Testis (tissue), 3 donors: ENCODE measurements around the gene TMEM91. TPM values are rescaled to one million over a fixed set of nuclear protein-coding genes. Genes with fewer than 3 reads are reported as not detected.
"Not testable (repeated sequence)": the region's sequence is repeated elsewhere in the genome, so short reads cannot be mapped to it uniquely, and the experiment has no call there.

ENCODE experiments used
- DNase-seq: peaks from one replicate; pipeline ENCODE4 v3.0.0-alpha.2; 2019
- H3K27ac ChIP-seq, 2 donors: fragments of 200-600 bp; sonication (generic); one replicate each; pipeline ENCODE4 v1.5.1; 2019
- H3K27me3 ChIP-seq: fragments of 200-600 bp; sonication (generic); one replicate; pipeline ENCODE4 v1.5.1; 2019
- H3K36me3 ChIP-seq: fragments of 200-600 bp; sonication (generic); one replicate; pipeline ENCODE4 v1.5.1; 2017; ENCODE audit warnings: low read depth; ENCODE audit errors: missing control alignments
- H3K4me1 ChIP-seq: fragments of 200-600 bp; sonication (generic); one replicate; pipeline ENCODE4 v1.5.1; 2019
- H3K4me3 ChIP-seq, 2 donors: fragments of 200-600 bp; sonication (generic); one replicate each; pipeline ENCODE4 v1.5.1; 2017 to 2019
- H3K9me3 ChIP-seq: fragments of 200-600 bp; sonication (generic); one replicate; pipeline ENCODE4 v1.5.1; 2017
- POLR2A ChIP-seq: fragments of 450-650 bp; IDR thresholded peaks from one replicate; pipeline ENCODE4 v1.6.1; 2017; ENCODE audit warnings: antibody characterized with exemption, mild to moderate bottlenecking, moderate library complexity
- WGBS, 2 donors: methylation state at CpG; one replicate each; pipeline ENCODE4 v1.1.5; 2018; 5-methylcytosine and 5-hydroxymethylcytosine counted together
- intact Hi-C: fragments of 100-400 bp; cut with DNase I; formaldehyde crosslinking; loops from one replicate; pipeline ENCODE4 v1.15.1; 2023; ENCODE audit warnings: low total_unique reads
- polyA plus RNA-seq: library from polyadenylated mRNA; stranded (reverse); fragments of 350-450 nt; fragmentation: Illumina TruSeq; extraction: RNeasy Lipid Tissue Mini Kit (QIAGEN cat#74804); gene quantifications from one replicate; pipeline ENCODE4 v1.2.3, GENCODE V29; 2014; ENCODE audit warnings: low read depth, low replicate concordance; ENCODE audit not compliant: insufficient read depth
- total RNA-seq, 2 donors: library from RNA; depleted of rRNA; stranded (reverse); fragments of >200 nt; gene quantifications; one replicate each; pipeline ENCODE4 v1.2.3, GENCODE V29; 2016
- TF ChIP-seq, protein P1 (sequence below), 3 experiments: fragments of 450-650 bp in 2 of 3; fragments of 200-600 bp in 1 of 3; sonication (generic) in 1 of 3; IDR thresholded peaks; one replicate each; pipeline ENCODE4 v1.5.1; 2016 to 2019; ENCODE audit warnings: antibody characterized with exemption in 3 of 3, mild to moderate bottlenecking in 2 of 3, moderate library complexity in 1 of 3

The TMEM91 gene
- total and polyA plus RNA-seq, 3 donors from 2014 or later, result 17.0 to 33.2 (median 32.9) TPM

DNA sequence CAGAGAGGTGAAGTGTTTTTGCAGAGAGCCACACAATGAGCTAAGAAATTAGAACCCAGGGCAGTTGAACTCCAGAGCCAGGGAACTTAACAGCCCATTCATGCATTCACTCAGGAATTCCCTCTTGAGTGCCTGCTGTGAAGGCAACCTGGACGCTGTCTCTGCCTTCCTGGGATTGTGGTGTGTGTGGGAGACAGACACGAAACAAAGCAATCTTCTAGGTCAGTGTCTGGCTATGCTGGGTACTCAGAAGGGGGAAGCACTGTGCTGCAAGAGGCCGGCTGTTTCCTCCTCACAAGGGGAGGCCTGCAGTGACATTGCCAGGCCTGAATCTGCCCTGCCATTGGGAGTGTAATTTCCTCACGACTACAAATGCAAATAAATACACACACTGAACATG lies 30.9 kb downstream of the TMEM91 start:
- H3K4me1 ChIP-seq, result peaks cover 3% of the 10 kb centered on the region
- 43 to 81% methylated on average over 2 to 4 of the region's 4 CpGs for WGBS, 2 donors

DNA sequence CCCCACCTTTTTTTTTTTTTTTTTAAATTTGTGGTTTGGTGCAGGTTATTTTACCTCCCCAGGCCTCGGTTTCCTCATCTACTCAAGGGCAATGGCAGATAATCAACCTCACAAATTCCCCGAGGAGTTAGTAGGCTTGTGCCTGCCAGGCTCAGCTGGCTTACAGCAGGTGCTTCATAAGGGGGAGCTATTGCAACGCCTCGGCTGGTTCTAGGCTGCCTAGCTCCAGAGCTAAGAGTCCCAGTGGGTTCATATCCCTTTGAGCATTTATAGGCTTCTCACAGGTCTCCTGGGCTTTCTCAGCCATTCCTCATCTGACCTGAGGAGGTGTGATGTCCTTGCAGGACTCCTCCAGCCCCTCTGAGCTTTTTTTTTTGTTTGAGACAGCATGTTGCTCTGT lies 31.9 kb downstream of the TMEM91 start:
- no peak overlapping the region for H3K4me3 ChIP-seq
- DNase-seq, result no peak
- H3K36me3 ChIP-seq, result no peaks in the 10 kb centered on the region
- H3K9me3 ChIP-seq, result no peaks in the 10 kb centered on the region
- no peak overlapping the region for H3K27ac ChIP-seq
- H3K27me3 ChIP-seq, result no peaks in the 10 kb centered on the region
- H3K4me1 ChIP-seq, result peaks cover 3% of the 10 kb centered on the region
- WGBS, 2 donors, result 74 to 80% methylated on average over 4 of the region's 4 CpGs
- TF ChIP-seq, protein P1, sequence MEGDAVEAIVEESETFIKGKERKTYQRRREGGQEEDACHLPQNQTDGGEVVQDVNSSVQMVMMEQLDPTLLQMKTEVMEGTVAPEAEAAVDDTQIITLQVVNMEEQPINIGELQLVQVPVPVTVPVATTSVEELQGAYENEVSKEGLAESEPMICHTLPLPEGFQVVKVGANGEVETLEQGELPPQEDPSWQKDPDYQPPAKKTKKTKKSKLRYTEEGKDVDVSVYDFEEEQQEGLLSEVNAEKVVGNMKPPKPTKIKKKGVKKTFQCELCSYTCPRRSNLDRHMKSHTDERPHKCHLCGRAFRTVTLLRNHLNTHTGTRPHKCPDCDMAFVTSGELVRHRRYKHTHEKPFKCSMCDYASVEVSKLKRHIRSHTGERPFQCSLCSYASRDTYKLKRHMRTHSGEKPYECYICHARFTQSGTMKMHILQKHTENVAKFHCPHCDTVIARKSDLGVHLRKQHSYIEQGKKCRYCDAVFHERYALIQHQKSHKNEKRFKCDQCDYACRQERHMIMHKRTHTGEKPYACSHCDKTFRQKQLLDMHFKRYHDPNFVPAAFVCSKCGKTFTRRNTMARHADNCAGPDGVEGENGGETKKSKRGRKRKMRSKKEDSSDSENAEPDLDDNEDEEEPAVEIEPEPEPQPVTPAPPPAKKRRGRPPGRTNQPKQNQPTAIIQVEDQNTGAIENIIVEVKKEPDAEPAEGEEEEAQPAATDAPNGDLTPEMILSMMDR (IDR thresholded peaks at IDR 0.05), result no peak
- TF ChIP-seq POLR2A, result no peak
- intact Hi-C loops, result no loop called here

More for the DNA sequence above, 30.9 kb downstream of the TMEM91 start:
- DNase-seq, result peak; percentile 56
- no peak for TF ChIP-seq POLR2A
- TF ChIP-seq, protein P1 (IDR thresholded peaks at IDR 0.05), result no peak
- no peaks in the 10 kb centered on the region for H3K36me3 ChIP-seq
- H3K4me3 ChIP-seq, result no peak overlapping the region
- intact Hi-C loops, result no loop called here
- peak overlapping the region in 1 of 2 donors; percentile 45 for H3K27ac ChIP-seq
- no peaks in the 10 kb centered on the region for H3K9me3 ChIP-seq
- no peaks in the 10 kb centered on the region for H3K27me3 ChIP-seq

DNA sequence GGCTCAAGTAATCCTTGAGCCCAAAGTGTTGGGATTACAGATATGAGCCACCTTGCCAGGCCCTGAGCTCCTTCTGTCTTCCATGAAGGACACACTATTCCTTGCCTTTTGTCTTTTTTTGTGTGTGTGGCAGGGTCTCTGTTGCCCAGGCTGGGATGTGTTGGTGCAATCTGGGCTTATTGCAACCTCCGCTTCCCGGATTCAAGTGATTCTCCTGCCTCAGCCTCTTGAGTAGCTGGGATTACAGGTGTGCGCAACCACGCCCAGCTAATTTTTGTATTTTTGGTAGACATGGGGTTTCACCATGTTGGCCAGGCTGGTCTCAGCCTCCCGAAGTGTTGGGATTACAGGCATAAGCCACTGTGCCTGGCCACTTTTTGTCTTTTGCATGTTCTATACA lies 32.5 kb downstream of the TMEM91 start:
- H3K4me3 ChIP-seq, DNase-seq, H3K4me1 ChIP-seq, intact Hi-C loops, H3K27ac ChIP-seq, H3K27me3 ChIP-seq, H3K36me3 ChIP-seq, H3K9me3 ChIP-seq: not testable (repeated sequence)
- WGBS, 2 donors, result 94% methylated on average over 5 of the region's 5 CpGs

DNA sequence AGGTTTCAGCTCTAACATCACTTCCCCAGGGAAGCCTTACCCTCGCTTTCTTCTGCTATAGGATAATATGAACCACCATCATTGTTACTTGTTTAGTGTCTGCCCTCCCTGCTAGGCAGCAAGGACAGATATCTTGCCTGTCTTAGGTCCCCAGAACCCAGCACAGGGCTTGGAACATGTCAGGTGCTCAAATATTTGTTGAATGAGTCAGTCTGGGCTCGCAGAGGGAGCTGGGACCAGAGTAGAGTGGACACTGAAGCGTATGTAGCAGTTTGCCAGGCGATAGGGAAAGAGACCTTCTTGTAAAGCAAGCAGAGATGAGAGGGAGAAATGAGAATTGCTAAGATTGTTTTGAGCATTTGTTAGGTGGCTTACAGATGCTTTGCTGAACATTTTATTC lies 33.0 kb downstream of the TMEM91 start:
- H3K4me3 ChIP-seq, result no peak overlapping the region
- no peak for TF ChIP-seq POLR2A
- TF ChIP-seq, protein P1 (IDR thresholded peaks at IDR 0.05), result no peak
- peak; percentile 63 for DNase-seq
- no peaks in the 10 kb centered on the region for H3K9me3 ChIP-seq
- WGBS, 2 donors, result 68 to 69% methylated on average over 4 of the region's 4 CpGs
- no peaks in the 10 kb centered on the region for H3K36me3 ChIP-seq
- no peaks in the 10 kb centered on the region for H3K27me3 ChIP-seq
- H3K27ac ChIP-seq, result no peak overlapping the region
- peaks cover 3% of the 10 kb centered on the region for H3K4me1 ChIP-seq
- intact Hi-C loops, result no loop called here

DNA sequence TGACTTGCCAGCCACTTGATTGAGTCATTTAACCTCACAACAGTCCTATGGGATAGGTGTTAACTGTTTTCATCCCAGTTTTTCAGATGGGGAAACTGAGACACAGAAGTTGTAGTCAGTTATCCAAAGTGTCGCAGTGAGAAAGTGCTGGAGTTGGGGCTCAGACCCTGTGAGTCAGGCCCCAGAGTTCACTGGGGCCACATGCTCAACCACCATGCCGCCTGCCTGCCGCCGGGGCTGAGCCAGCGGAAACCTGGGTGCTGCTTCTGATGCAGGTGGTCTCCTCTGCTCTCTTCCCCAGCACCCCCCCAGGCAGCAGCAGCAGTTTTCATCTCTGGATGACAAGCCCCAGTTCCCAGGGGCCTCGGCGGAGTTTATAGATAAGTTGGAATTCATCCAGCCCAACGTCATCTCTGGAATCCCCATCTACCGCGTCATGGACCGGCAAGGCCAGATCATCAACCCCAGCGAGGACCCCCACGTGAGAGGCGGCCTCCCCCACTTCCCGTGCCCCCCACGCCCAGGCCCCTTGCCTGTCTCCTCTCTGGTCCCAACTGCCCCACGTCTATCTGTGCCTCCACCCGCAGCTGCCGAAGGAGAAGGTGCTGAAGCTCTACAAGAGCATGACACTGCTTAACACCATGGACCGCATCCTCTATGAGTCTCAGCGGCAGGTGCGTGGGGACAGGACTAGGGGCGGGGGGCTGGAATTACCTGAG lies 34.2 kb downstream of the TMEM91 start:
- Histone ChIP-seq H3K4me3 (no peak overlapping the region), H3K9me3 (no peaks in the 10 kb centered on the region), H3K4me1 (peaks cover 3% of the 10 kb centered on the region), H3K27ac (no peak overlapping the region), H3K27me3 (no peaks in the 10 kb centered on the region), H3K36me3 (no peaks in the 10 kb centered on the region)
- 84 to 89% methylated on average over 14 to 23 of the region's 23 CpGs for WGBS, 2 donors
- intact Hi-C loops, result no loop called here
- DNase-seq, result no peak
- TF ChIP-seq, protein P1 (IDR thresholded peaks at IDR 0.05), result no peak
